OCI-LY7 (cell line): ENCODE data around the gene STX11.

Experiments used
- EZH2phosphoT487 ChIP-seq: fragments of 200-600 bp; sonication (generic); IDR thresholded peaks from 2 replicates; pipeline ENCODE4 v1.6.1; 2018; ENCODE audit warnings: low read depth, borderline replicate concordance, mild to moderate bottlenecking, mixed run types, antibody characterized with exemption, low read length, moderate library complexity, mixed read lengths
- TF ChIP-seq, protein P1 (sequence below): fragments of 200-600 bp; sonication (generic); conservative IDR thresholded peaks from 2 replicates; pipeline ENCODE4 v1.5.1; 2014; ENCODE audit warnings: mild to moderate bottlenecking, antibody characterized with exemption, low read length, moderate library complexity, mixed read lengths

GRCh38 chr6:144139817-144140216 lies 10.5 kb upstream of the STX11 start:
- TF ChIP-seq, protein P1, sequence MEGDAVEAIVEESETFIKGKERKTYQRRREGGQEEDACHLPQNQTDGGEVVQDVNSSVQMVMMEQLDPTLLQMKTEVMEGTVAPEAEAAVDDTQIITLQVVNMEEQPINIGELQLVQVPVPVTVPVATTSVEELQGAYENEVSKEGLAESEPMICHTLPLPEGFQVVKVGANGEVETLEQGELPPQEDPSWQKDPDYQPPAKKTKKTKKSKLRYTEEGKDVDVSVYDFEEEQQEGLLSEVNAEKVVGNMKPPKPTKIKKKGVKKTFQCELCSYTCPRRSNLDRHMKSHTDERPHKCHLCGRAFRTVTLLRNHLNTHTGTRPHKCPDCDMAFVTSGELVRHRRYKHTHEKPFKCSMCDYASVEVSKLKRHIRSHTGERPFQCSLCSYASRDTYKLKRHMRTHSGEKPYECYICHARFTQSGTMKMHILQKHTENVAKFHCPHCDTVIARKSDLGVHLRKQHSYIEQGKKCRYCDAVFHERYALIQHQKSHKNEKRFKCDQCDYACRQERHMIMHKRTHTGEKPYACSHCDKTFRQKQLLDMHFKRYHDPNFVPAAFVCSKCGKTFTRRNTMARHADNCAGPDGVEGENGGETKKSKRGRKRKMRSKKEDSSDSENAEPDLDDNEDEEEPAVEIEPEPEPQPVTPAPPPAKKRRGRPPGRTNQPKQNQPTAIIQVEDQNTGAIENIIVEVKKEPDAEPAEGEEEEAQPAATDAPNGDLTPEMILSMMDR = no peak
- no peak for TF ChIP-seq EZH2phosphoT487
